NCI-H2081 treated with DMSO at 0.1 percent for 48 hours (cell line): Measurements from ENCODE around the gene UROC1.

Experiments
- DNase-seq: peaks from one replicate; lab custom pipeline; 2025; lab: John Stamatoyannopoulos, UW

The UROC1 gene

DNA sequence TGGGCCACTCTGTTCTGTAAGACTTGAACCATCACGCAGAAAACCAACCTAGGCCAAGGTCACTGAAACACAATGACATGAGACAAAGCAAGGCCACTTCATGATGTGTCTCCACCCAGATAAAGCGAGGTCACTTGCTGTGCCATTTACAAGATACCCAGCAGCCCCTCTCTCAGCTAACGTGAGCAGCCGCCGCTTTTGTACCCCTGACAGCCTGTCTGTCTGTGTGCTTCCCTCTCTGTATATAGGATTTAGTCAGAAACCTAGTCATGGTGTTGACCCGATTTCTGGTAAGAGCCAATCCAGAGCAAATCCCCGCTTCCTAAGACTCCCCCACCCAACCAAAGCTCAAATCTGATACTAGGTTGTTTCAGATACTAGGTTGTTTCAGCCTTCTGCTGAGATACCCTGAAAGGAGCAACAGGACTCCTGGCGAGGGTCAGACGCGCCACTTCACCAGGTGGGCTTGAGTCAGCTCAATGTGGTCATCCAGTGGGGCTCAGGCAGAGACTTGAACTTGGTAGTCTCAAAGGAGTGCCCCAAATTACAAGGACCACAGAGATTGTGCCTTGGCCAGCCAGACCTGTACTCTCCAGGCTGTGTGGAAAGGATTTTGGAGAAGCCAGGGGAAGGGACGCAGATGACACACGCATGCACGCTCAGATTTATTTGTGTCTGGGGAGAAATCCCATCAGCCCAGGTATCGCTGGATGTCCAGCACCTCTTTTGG is 38.8 kb downstream of the UROC1 start:
- DNase-seq = no peak

GRCh38 chr3:126477061-126477380 is 40.6 kb downstream of the UROC1 start:
- no peak for DNase-seq

GRCh38 chr3:126476166-126477060 is 41.2 kb downstream of the UROC1 start:
- peak; percentile 51 for DNase-seq

- peak; percentile 75 for DNase-seq
Measured at GRCh38 chr3:126475413-126476114, 42.0 kb downstream of the UROC1 start, which contains the start of gene ZXDC. Gene ZXDC, minus strand, starts transcription at chr3:126475891. Its CDS starts 26 bp downstream, at chr3:126475865.

DNA sequence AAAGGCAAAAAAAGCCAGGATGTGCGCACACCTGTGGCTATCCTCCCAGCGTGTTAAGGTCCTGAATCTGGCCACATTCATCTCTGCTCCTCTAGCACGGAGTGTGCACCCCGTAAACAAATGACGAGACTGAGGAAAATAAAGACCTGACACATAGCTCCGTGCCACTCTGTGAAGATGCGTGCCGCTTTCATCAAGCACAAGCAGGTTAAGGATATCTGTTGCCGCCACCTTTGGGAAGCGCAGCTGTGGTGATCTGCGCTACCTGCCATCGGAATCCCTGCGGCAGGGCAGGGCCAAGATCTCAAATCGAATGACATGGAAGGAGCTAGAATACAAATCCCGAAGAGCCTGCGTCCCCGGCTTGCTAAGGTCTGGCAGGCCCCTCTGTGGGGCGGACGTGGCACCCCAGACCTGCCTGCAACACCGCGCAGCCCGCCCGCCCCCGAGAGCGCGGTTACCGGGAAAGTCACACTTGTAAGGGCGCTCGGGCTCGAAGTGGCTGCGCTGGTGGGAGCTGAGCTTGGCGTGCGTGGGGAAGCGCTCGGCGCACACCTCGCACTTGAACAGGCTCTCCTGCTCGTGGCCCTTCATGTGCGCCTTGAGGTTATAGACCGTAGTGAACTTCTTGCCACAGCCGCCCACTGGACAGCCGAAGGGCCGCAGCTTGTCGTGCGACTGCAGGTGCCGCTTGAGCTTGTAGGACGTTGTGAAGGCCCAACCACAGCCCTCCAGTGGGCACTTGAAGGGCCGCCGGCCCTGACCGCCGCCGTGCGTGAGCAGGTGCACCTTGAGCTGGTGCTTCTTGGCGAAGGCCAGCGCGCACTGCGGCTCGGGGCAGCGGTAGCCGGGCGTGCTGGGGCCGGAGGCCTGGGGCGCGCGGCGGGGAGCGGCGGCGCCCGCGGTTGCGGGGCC is 42.8 kb downstream of the UROC1 start:
- no peak for DNase-seq

DNA sequence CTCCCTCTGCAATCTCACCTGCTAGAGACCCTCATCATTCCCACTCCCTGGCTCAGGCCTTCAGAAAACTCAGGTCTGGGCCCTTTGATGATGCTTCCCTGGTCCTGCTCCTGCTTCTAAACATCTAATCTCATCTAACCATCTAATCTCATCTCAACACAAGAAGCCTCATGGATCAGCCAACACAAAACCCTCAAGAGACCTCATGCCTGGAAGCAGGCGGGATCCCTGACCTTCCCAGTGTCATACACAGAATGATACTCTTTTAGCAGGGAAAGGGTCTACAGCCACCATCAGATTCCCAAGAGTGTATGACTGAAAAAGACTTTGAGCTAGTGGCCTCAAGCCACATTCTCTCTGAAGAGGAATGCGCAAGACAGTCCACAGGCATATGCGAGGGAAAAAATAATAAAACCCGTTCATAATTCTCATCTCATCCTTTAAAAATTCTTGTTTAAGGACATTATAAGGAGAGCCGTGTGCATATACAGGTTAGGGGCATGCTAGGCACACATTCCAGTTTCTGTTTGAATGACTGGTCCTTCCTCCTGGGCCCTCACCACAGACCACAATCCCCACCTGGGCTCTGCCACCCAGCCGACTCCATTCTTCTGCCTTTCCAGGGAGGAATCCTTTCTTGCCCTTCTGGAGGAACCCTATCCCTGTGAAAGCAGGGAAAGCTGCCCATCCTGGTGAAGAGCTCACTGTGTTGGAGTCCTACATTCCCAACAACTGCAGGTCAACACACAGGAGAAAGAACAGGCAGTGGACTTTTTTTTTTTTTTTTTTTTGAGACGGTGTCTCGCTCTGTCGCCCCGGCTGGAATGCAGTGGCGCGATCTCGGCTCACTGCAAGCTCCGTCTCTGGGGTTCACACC is 44.0 kb downstream of the UROC1 start:
- DNase-seq = no peak

GRCh38 chr3:126472277-126473006 is 45.1 kb downstream of the UROC1 start:
- DNase-seq = no peak

GRCh38 chr3:126469479-126469878 is 48.1 kb downstream of the UROC1 start:
- DNase-seq = no peak

- no peak for DNase-seq
Measured at GRCh38 chr3:126468028-126468891, 49.3 kb downstream of the UROC1 start.

GRCh38 chr3:126467611-126467955 is 50.0 kb downstream of the UROC1 start:
- DNase-seq = no peak

GRCh38 chr3:126466886-126467610 is 50.5 kb downstream of the UROC1 start:
- no peak for DNase-seq

DNA sequence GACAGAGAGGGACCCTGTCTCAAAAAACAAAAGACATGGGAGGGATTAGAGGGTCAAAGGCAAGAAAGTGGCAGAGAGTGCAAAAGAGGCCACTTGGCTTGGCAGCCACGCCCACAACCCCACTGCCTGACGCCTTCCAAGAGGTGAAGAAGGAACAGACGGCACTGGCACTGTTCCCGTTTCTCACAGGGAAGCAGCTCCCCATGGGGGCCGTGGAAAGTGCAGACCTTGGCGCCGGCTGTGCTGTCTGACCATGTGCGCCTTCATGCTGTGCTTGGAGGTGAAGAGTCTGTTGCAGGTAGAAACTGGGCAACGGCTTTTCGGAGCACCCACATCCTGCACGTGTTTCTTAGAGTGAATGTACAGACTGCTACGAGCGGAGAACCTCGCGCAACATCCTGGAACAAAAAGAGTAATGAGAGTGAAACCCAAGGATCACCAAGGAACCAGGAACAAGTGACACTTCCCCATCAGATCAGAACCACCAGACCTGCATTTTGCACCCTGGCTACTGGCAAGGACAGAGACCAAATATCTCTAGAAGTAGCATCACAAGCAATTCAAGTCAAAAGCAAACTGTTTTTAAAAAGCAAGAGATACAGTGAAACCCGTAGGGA is 51.5 kb downstream of the UROC1 start:
- DNase-seq = no peak

GRCh38 chr3:126464997-126465396 is 52.6 kb downstream of the UROC1 start:
- DNase-seq = no peak

GRCh38 chr3:126464494-126464893 is 53.1 kb downstream of the UROC1 start:
- no peak for DNase-seq

- DNase-seq = no peak
Measured at GRCh38 chr3:126464093-126464492, 53.5 kb downstream of the UROC1 start.

GRCh38 chr3:126463521-126463920 is 54.1 kb downstream of the UROC1 start:
- no peak for DNase-seq

DNA sequence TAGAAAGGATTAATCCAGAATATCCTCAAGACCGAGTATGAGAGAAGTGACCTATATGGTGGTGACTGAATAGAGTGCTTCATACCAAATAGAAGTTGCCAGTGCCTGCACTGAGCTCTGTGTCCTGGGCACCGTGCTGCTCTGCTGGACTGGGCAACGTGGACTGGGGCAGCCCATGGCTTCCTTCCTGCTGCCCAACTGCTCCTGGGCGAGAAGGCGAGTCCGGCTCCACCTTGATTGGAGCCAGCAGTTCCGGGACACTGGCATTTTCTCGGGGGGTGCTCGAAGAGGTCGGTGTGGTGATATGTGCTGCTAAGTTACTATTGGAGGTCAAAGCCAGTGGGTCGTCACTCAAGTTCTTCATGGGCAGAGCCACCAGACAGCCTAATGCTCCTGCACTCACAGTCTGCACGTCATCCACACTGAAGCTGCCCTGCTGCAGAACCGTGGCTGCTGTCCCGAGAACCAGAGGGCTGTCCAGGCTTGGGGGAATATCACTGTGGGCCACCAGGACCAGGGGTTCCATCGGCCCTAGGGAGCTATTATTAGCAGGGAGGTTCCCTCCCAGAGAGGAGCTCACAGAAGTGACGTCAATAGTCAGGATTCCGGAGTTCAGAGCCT is 56.0 kb downstream of the UROC1 start:
- no peak for DNase-seq
